ENCODE data around the gene TSKU. TPM values are rescaled to one million over a fixed set of nuclear protein-coding genes. Genes with fewer than 3 reads are reported as not detected.
A peak's percentile ranks its signal among the peaks of the same experiment; 100 is the strongest.

The TSKU gene
- total and polyA plus RNA-seq, 2 experiments from 2014 or later: 11.7 to 31.1 TPM

GRCh38 chr11:76768909-76769560 lies 14.1 kb upstream of the TSKU start:
- peaks cover 33% of the 10 kb centered on the region for H3K4me1 ChIP-seq (ENCODE audit: insufficient read depth)
- DNase-seq (ENCODE audit: low spot score): no peak
- no peak overlapping the region for H3K4me3 Mint-ChIP-seq
- no peaks in the 10 kb centered on the region for H3K9me2 ChIP-seq (ENCODE audit: insufficient read depth)
- peak overlapping the region; percentile 57; the same call in 1 of the 2 replicates for H3K27ac Mint-ChIP-seq
- no peak overlapping the region for H3K4me3 ChIP-seq
- H2AFZ ChIP-seq: no peak overlapping the region; the same call in 1 of the 2 replicates
- 0 out of 2 replicates have a peak overlapping the region, but pooled peaks have one; percentile 41 for H3K4me2 ChIP-seq
- no peaks in the 10 kb centered on the region for H3K27me3 ChIP-seq (ENCODE audit: insufficient read depth)
- no peaks in the 10 kb centered on the region; the same call in 2 of the 3 replicates for H3K9me3 Mint-ChIP-seq
- no peaks in the 10 kb centered on the region for H3F3A ChIP-seq (replicated peaks; ENCODE audit: low read depth)
- peaks cover 15% of the 10 kb centered on the region for H3K27me3 Mint-ChIP-seq (ENCODE audit: insufficient read depth, low read depth, poor library complexity)
- H4K20me1 ChIP-seq (replicated peaks; ENCODE audit: insufficient read depth): no peaks in the 10 kb centered on the region
- peaks cover 56% of the 10 kb centered on the region for H3K4me1 Mint-ChIP-seq
- TF ChIP-seq CTCF (conservative IDR thresholded peaks at IDR 0.05; ENCODE audit: low read depth in 2 of 2) (no peak), JUNB (IDR thresholded peaks at IDR 0.05; ENCODE audit: unreplicated experiment) (no peak), REST (IDR thresholded peaks at IDR 0.05; ENCODE audit: unreplicated experiment) (no peak), CREB1 (CRISPR knock-in tag; IDR thresholded peaks at IDR 0.05; ENCODE audit: low read depth) (no peak), EZH2phosphoT487 (IDR thresholded peaks at IDR 0.05; ENCODE audit: unreplicated experiment) (no peak), ZNF114 (CRISPR knock-in tag; IDR thresholded peaks at IDR 0.05) (no peak), ZNF462 (CRISPR knock-in tag; IDR thresholded peaks at IDR 0.05) (no peak), NANOG (IDR thresholded peaks at IDR 0.05; ENCODE audit: borderline replicate concordance) (no peak), POLR2AphosphoS5 (IDR thresholded peaks at IDR 0.05; ENCODE audit: low read depth) (no peak), ZNF331 (CRISPR knock-in tag; IDR thresholded peaks at IDR 0.05; ENCODE audit: low read depth) (no peak), ETS1 (IDR thresholded peaks at IDR 0.05) (no peak), EZH2 (IDR thresholded peaks at IDR 0.05; ENCODE audit: low read depth, unreplicated experiment) (no peak), STAT1 (IDR thresholded peaks at IDR 0.05; ENCODE audit: unreplicated experiment) (no peak)
- H3K36me3 ChIP-seq (ENCODE audit: insufficient read depth): no peaks in the 10 kb centered on the region
- no peak overlapping the region for H3K27ac ChIP-seq (ENCODE audit: low read depth)
- no peak for ATAC-seq
- no peaks in the 10 kb centered on the region; the same call in 2 of the 3 replicates for H3K36me3 Mint-ChIP-seq (ENCODE audit: low read depth)
- no peaks in the 10 kb centered on the region for H3K79me2 ChIP-seq (replicated peaks; ENCODE audit: insufficient read depth)

All from GM23338 (cell line).